HG03442 (cell line): ENCODE data around the gene PGRMC2.

Source experiments
- ATAC-seq: cut with Tn5 transposase; IDR thresholded peaks from one replicate; pipeline ENCODE4 v1.9.1; 2021; ENCODE audit warnings: mild to moderate bottlenecking, moderate library complexity; ENCODE audit not compliant: unreplicated experiment

Gene PGRMC2

GRCh38 chr4:128221586-128221985 is 66.0 kb downstream of the PGRMC2 start:
- no peak for ATAC-seq

GRCh38 chr4:128220286-128221235 is 67.1 kb downstream of the PGRMC2 start:
- ATAC-seq = no peak
